SK-N-DZ (cell line): ENCODE measurements around the gene RASSF7.
"Not testable (repeated sequence)": the region's sequence is repeated elsewhere in the genome, so short reads cannot be mapped to it uniquely, and the experiment has no call there.

Experiments used
- DNase-seq: peaks from one replicate; pipeline ENCODE4 v3.0.0-alpha.2; 2015; ENCODE audit warnings: low spot score

Gene RASSF7

GRCh38 chr11:565921-566509 lies 5.2 kb downstream of the RASSF7 start:
- DNase-seq, result no peak

- DNase-seq, result no peak
Measured at GRCh38 chr11:567011-567628, 6.3 kb downstream of the RASSF7 start.

- DNase-seq, result no peak
Measured at GRCh38 chr11:567629-568292, 7.0 kb downstream of the RASSF7 start.

GRCh38 chr11:568306-569157 lies 7.8 kb downstream of the RASSF7 start:
- DNase-seq, result peak; percentile 95

GRCh38 chr11:569158-569885 lies 8.6 kb downstream of the RASSF7 start:
- no peak for DNase-seq

GRCh38 chr11:571802-572185 lies 11.0 kb downstream of the RASSF7 start:
- DNase-seq, result no peak

- no peak for DNase-seq
Measured at GRCh38 chr11:573146-573759, 12.5 kb downstream of the RASSF7 start.

GRCh38 chr11:574031-574570 lies 13.3 kb downstream of the RASSF7 start:
- DNase-seq, result not testable (repeated sequence)

- no peak for DNase-seq
Measured at GRCh38 chr11:574632-575312, 14.0 kb downstream of the RASSF7 start.

GRCh38 chr11:575313-575995 lies 14.7 kb downstream of the RASSF7 start:
- DNase-seq, result peak; percentile 77

GRCh38 chr11:575996-576768 lies 15.4 kb downstream of the RASSF7 start, which contains the start of gene PHRF1:
Gene PHRF1 (plus strand): TSS chr11:576470. CDS start chr11:581513, 5,043 bp downstream.
- DNase-seq, result peak; percentile 94

- DNase-seq, result no peak
Measured at GRCh38 chr11:576811-577610, 16.2 kb downstream of the RASSF7 start.

GRCh38 chr11:577611-577894 lies 16.8 kb downstream of the RASSF7 start:
- DNase-seq, result no peak

GRCh38 chr11:578276-579035 lies 17.7 kb downstream of the RASSF7 start:
- DNase-seq, result no peak

GRCh38 chr11:579830-580601 lies 19.2 kb downstream of the RASSF7 start:
- DNase-seq, result no peak

GRCh38 chr11:581342-581741 lies 20.6 kb downstream of the RASSF7 start:
- no peak for DNase-seq

GRCh38 chr11:581752-582151 lies 21.0 kb downstream of the RASSF7 start:
- DNase-seq, result no peak
